ENCODE data around the gene PPP1R1C.
"Not testable (repeated sequence)": the region's sequence is repeated elsewhere in the genome, so short reads cannot be mapped to it uniquely, and the experiment has no call there.

GRCh38 chr2:182030875-182031274, 45.2 kb downstream of the PPP1R1C start:
- not testable (repeated sequence) for TF ChIP-seq CTCF (conservative IDR thresholded peaks at IDR 0.05; ENCODE audit: low read depth in 2 of 2); ZNF114 (CRISPR knock-in tag; IDR thresholded peaks at IDR 0.05); REST (IDR thresholded peaks at IDR 0.05; ENCODE audit: unreplicated experiment); JUNB (IDR thresholded peaks at IDR 0.05; ENCODE audit: unreplicated experiment); NANOG (IDR thresholded peaks at IDR 0.05; ENCODE audit: borderline replicate concordance); EZH2phosphoT487 (IDR thresholded peaks at IDR 0.05; ENCODE audit: unreplicated experiment); EZH2 (IDR thresholded peaks at IDR 0.05; ENCODE audit: low read depth, unreplicated experiment); POLR2AphosphoS5 (IDR thresholded peaks at IDR 0.05; ENCODE audit: low read depth); STAT1 (IDR thresholded peaks at IDR 0.05; ENCODE audit: unreplicated experiment); ZNF462 (CRISPR knock-in tag; IDR thresholded peaks at IDR 0.05); CREB1 (CRISPR knock-in tag; IDR thresholded peaks at IDR 0.05; ENCODE audit: low read depth)
- TF ChIP-seq, protein P1, sequence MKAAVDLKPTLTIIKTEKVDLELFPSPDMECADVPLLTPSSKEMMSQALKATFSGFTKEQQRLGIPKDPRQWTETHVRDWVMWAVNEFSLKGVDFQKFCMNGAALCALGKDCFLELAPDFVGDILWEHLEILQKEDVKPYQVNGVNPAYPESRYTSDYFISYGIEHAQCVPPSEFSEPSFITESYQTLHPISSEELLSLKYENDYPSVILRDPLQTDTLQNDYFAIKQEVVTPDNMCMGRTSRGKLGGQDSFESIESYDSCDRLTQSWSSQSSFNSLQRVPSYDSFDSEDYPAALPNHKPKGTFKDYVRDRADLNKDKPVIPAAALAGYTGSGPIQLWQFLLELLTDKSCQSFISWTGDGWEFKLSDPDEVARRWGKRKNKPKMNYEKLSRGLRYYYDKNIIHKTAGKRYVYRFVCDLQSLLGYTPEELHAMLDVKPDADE (IDR thresholded peaks at IDR 0.05): not testable (repeated sequence)

All from GM23338 (cell line).